ENCODE data around the gene CDC37. TPM values are rescaled to one million over a fixed set of nuclear protein-coding genes. Genes with fewer than 3 reads are reported as not detected.
"Not testable (repeated sequence)": the region's sequence is repeated elsewhere in the genome, so short reads cannot be mapped to it uniquely, and the experiment has no call there.

The CDC37 gene
- total RNA-seq, 2 donors from 2014 or later, result 148 to 172 TPM

DNA sequence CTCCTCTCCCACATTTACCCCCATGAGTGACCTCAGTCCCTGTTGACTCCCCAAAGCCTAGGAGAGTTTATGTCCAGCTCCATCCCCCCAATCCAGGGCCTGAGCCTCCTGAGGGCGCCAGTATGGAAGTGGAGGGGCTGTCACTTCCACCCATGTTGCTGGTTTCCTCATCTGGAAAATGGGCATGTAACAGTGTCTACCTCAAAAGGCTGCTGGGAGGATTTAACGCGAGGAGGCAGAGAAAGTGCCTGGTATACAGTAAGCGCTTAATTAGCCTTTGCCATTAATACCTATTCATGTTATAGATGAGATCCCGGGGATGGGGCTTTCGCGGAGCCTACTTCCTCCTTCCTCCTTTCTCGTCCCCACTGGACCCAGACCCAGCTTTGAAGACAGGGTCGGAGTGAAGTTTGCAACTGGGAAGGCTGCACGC, 23.4 kb downstream of the CDC37 start:
- 0 to 4% methylated on average over 3 to 10 of the region's 10 CpGs for WGBS, 2 experiments (ENCODE audit: insufficient coverage in 1 of 2, insufficient read length in 1 of 2)
- peak overlapping the region; percentile 44 for H3K27ac ChIP-seq (ENCODE audit: low read depth, low read length)
- H3K27me3 Mint-ChIP-seq (ENCODE audit: insufficient read depth), result peaks cover 2% of the 10 kb centered on the region

DNA sequence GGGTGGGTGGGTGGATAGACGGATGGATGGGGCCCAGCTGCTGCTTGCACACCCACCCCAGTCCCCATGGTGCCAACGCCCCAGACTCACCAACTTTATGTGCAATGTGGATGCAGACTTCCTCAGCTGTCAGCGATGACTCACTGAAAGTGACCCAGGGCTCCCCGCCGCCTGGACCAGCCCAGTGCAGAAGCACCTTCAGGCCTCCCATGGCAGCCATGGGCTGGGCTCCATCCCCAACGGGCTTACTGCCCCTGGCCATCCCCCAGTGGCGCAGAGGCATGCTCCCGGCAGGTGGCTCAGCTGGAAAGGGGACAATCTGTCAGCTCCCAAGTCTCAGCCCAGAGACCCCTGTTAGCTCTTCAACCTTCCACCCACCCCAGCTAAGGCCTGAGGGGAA, 25.2 kb downstream of the CDC37 start:
- Mint-ChIP-seq H3K27ac (no peak overlapping the region), H3K9me3 (no peaks in the 10 kb centered on the region), H3K4me1 (peaks cover 6% of the 10 kb centered on the region), H3K27me3 (ENCODE audit: insufficient read depth) (no peaks in the 10 kb centered on the region), H3K4me3 (no peak overlapping the region), H3K36me3 (ENCODE audit: low read depth) (peaks cover 17% of the 10 kb centered on the region)
- no peaks in the 10 kb centered on the region for H3K4me1 ChIP-seq (ENCODE audit: control insufficient read depth, insufficient read depth, low read length)
- TF ChIP-seq, protein P1, sequence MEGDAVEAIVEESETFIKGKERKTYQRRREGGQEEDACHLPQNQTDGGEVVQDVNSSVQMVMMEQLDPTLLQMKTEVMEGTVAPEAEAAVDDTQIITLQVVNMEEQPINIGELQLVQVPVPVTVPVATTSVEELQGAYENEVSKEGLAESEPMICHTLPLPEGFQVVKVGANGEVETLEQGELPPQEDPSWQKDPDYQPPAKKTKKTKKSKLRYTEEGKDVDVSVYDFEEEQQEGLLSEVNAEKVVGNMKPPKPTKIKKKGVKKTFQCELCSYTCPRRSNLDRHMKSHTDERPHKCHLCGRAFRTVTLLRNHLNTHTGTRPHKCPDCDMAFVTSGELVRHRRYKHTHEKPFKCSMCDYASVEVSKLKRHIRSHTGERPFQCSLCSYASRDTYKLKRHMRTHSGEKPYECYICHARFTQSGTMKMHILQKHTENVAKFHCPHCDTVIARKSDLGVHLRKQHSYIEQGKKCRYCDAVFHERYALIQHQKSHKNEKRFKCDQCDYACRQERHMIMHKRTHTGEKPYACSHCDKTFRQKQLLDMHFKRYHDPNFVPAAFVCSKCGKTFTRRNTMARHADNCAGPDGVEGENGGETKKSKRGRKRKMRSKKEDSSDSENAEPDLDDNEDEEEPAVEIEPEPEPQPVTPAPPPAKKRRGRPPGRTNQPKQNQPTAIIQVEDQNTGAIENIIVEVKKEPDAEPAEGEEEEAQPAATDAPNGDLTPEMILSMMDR (conservative IDR thresholded peaks at IDR 0.05), result no peak
- no peak overlapping the region for H3K4me3 ChIP-seq (ENCODE audit: low read length)
- H3K27ac ChIP-seq (ENCODE audit: low read depth, low read length), result no peak overlapping the region
- WGBS, 2 experiments (ENCODE audit: insufficient coverage in 1 of 2, insufficient read length in 1 of 2), result 94 to 100% methylated on average over 4 to 7 of the region's 8 CpGs
- peaks cover 10% of the 10 kb centered on the region for H3K36me3 ChIP-seq (ENCODE audit: control insufficient read depth, insufficient read depth, low read length)
- H3K27me3 ChIP-seq (ENCODE audit: control insufficient read depth, insufficient read depth, low read length, poor library complexity, severe bottlenecking), result no peaks in the 10 kb centered on the region
- no peak overlapping the region for H3K9ac ChIP-seq (ENCODE audit: extremely low read depth, low read length, poor library complexity, severe bottlenecking)
- no peak for DNase-seq
- H3K9me3 ChIP-seq (ENCODE audit: control insufficient read depth, low read length), result no peaks in the 10 kb centered on the region

More for the DNA sequence above, 23.4 kb downstream of the CDC37 start:
- Histone ChIP-seq H3K36me3 (ENCODE audit: control insufficient read depth, insufficient read depth, low read length) (peaks cover 9% of the 10 kb centered on the region), H3K9me3 (ENCODE audit: control insufficient read depth, low read length) (no peaks in the 10 kb centered on the region), H3K4me1 (ENCODE audit: control insufficient read depth, insufficient read depth, low read length) (no peaks in the 10 kb centered on the region), H3K27me3 (ENCODE audit: control insufficient read depth, insufficient read depth, low read length, poor library complexity, severe bottlenecking) (no peaks in the 10 kb centered on the region), H3K4me3 (ENCODE audit: low read length) (peak overlapping the region; percentile 94), H3K9ac (ENCODE audit: extremely low read depth, low read length, poor library complexity, severe bottlenecking) (peak overlapping the region; percentile 66)
- TF ChIP-seq, protein P1 (conservative IDR thresholded peaks at IDR 0.05), result no peak
- peak overlapping the region; percentile 93 for H3K27ac Mint-ChIP-seq
- peaks cover 12% of the 10 kb centered on the region for H3K36me3 Mint-ChIP-seq (ENCODE audit: low read depth)
- H3K9me3 Mint-ChIP-seq, result no peaks in the 10 kb centered on the region
- peak overlapping the region; percentile 94 for H3K4me3 Mint-ChIP-seq
- H3K4me1 Mint-ChIP-seq, result peaks cover 6% of the 10 kb centered on the region
- no peak for DNase-seq

DNA sequence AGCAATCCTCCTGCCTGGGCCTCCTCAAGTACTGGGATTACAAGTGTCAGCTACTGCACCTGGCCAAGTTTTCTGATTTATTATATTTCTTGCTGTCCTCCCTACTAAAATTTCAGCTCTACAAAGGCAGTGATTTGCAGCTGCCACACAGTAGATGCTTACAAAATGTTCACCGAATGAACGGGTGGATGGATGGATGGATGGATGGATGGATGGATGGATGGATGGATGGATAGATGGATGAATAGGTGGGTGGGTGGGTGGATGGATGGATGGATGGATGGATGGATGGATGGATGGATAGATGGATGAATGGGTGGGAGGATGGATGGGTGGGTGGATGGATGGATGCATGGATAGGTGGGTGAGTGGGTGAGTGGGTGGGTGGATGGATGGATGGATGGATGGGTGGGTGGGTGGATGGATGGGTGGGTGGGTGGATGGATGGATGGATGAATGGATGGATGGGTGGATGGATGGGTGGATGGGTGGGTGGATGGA, 26.2 kb downstream of the CDC37 start:
- H3K4me1 ChIP-seq (ENCODE audit: control insufficient read depth, insufficient read depth, low read length); H3K4me1 Mint-ChIP-seq; H3K9ac ChIP-seq (ENCODE audit: extremely low read depth, low read length, poor library complexity, severe bottlenecking); H3K9me3 Mint-ChIP-seq; H3K27ac ChIP-seq (ENCODE audit: low read depth, low read length); H3K4me3 ChIP-seq (ENCODE audit: low read length); H3K4me3 Mint-ChIP-seq; H3K27me3 ChIP-seq (ENCODE audit: control insufficient read depth, insufficient read depth, low read length, poor library complexity, severe bottlenecking); H3K27me3 Mint-ChIP-seq (ENCODE audit: insufficient read depth); DNase-seq; H3K9me3 ChIP-seq (ENCODE audit: control insufficient read depth, low read length); H3K27ac Mint-ChIP-seq: not testable (repeated sequence)
- H3K36me3 Mint-ChIP-seq (ENCODE audit: low read depth), result peaks cover 20% of the 10 kb centered on the region
- H3K36me3 ChIP-seq (ENCODE audit: control insufficient read depth, insufficient read depth, low read length), result peaks cover 10% of the 10 kb centered on the region
- 95 to 100% methylated on average over 2 of the region's 2 CpGs for WGBS, 2 experiments (ENCODE audit: insufficient coverage in 1 of 2, insufficient read length in 1 of 2)

DNA sequence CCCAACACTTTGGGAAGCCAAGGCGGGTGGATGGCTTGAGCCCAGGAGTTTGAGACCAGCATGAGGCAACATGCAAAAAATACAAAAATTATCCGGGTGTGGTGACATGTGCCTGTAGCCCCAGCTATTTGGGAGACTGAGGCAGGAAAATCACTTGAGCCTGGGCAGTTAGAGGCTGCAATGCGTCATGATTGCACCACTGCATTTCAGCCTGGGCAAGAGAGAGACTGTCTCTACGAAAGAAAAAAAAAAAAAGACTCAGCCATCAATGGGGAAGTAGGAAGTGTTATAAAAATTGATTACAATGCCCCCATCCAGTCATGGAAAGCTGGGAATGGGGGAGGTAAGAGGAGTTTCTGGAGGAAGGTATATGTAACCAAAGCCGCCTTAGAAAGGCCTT, 28.4 kb downstream of the CDC37 start:
- peaks cover 10% of the 10 kb centered on the region for H3K36me3 ChIP-seq (ENCODE audit: control insufficient read depth, insufficient read depth, low read length)
- H3K4me3 Mint-ChIP-seq, result no peak overlapping the region
- no peaks in the 10 kb centered on the region for H3K27me3 Mint-ChIP-seq (ENCODE audit: insufficient read depth)
- H3K4me1 ChIP-seq (ENCODE audit: control insufficient read depth, insufficient read depth, low read length), result no peaks in the 10 kb centered on the region
- no peaks in the 10 kb centered on the region for H3K27me3 ChIP-seq (ENCODE audit: control insufficient read depth, insufficient read depth, low read length, poor library complexity, severe bottlenecking)
- H3K4me1 Mint-ChIP-seq, result peaks cover 6% of the 10 kb centered on the region
- H3K9me3 Mint-ChIP-seq, result no peaks in the 10 kb centered on the region
- H3K9me3 ChIP-seq (ENCODE audit: control insufficient read depth, low read length), result no peaks in the 10 kb centered on the region
- peaks cover 23% of the 10 kb centered on the region for H3K36me3 Mint-ChIP-seq (ENCODE audit: low read depth)
- TF ChIP-seq, protein P1 (conservative IDR thresholded peaks at IDR 0.05), result no peak
- no peak overlapping the region for H3K27ac ChIP-seq (ENCODE audit: low read depth, low read length)
- no peak overlapping the region for H3K4me3 ChIP-seq (ENCODE audit: low read length)
- no peak overlapping the region for H3K27ac Mint-ChIP-seq
- no peak for DNase-seq
- 93 to 94% methylated on average over 2 to 5 of the region's 5 CpGs for WGBS, 2 experiments (ENCODE audit: insufficient coverage in 1 of 2, insufficient read length in 1 of 2)
- no peak overlapping the region for H3K9ac ChIP-seq (ENCODE audit: extremely low read depth, low read length, poor library complexity, severe bottlenecking)
